Mesenchymal stem cell (in vitro differentiated cells and primary cell): Measurements from ENCODE around the gene VAV2.

Source experiments
- DNase-seq: peaks from one replicate; pipeline ENCODE4 v3.0.0-alpha.2; 2013
- H2AFZ ChIP-seq: one replicate; pipeline ENCODE4 v1.6.1; 2013; ENCODE audit warnings: low read depth, mild to moderate bottlenecking, control low read depth, inconsistent platforms, low read length, moderate library complexity
- H2AK5ac ChIP-seq: 2 replicates; pipeline ENCODE4 v1.6.1; 2013; ENCODE audit warnings: low read length, moderate library complexity, mild to moderate bottlenecking, inconsistent platforms; ENCODE audit not compliant: severe bottlenecking
- H2BK120ac ChIP-seq: one replicate; pipeline ENCODE4 v1.6.1; 2013; ENCODE audit warnings: low read depth, mild to moderate bottlenecking, inconsistent platforms, low read length, moderate library complexity
- H2BK12ac ChIP-seq, 2 experiments: one replicate each; pipeline ENCODE4 v1.6.1; 2013; ENCODE audit warnings: inconsistent platforms in 2 of 2, low read length in 2 of 2, mild to moderate bottlenecking in 2 of 2, moderate library complexity in 2 of 2, control low read depth in 1 of 2
- H2BK15ac ChIP-seq: one replicate; pipeline ENCODE4 v1.6.1; 2013; ENCODE audit warnings: mild to moderate bottlenecking, low read depth, inconsistent platforms; ENCODE audit not compliant: poor library complexity, severe bottlenecking
- H2BK5ac ChIP-seq: 2 replicates; pipeline ENCODE4 v1.6.1; 2013; ENCODE audit warnings: low read depth, mild to moderate bottlenecking, low read length, control low read depth, inconsistent platforms; ENCODE audit not compliant: poor library complexity, severe bottlenecking
- H3K14ac ChIP-seq, 2 experiments: one replicate each; pipeline ENCODE4 v1.6.1; 2013; ENCODE audit warnings: inconsistent platforms in 2 of 2, low read length in 2 of 2, control low read depth in 1 of 2, mild to moderate bottlenecking in 1 of 2, moderate library complexity in 1 of 2
- H3K18ac ChIP-seq, 2 experiments: one replicate each; pipeline ENCODE4 v1.6.1; 2013; ENCODE audit warnings: inconsistent platforms in 2 of 2, low read length in 2 of 2, control low read depth in 1 of 2, low read depth in 1 of 2, mild to moderate bottlenecking in 1 of 2
- H3K23ac ChIP-seq, 2 experiments: one replicate each; pipeline ENCODE4 v1.6.1; 2013; ENCODE audit warnings: inconsistent platforms in 2 of 2, low read length in 2 of 2, mild to moderate bottlenecking in 2 of 2, moderate library complexity in 2 of 2, control low read depth in 1 of 2
- H3K27ac ChIP-seq: 2 replicates; pipeline ENCODE4 v1.5.1; 2013; ENCODE audit warnings: mild to moderate bottlenecking, moderate library complexity, low read length, control low read depth, inconsistent platforms; ENCODE audit not compliant: poor library complexity, severe bottlenecking
- H3K27me3 ChIP-seq, 2 experiments: 2 replicates each; pipeline versions ENCODE4 v1.6.1 to v1.7.0; 2013; ENCODE audit warnings: low read length in 2 of 2, mild to moderate bottlenecking in 2 of 2, moderate library complexity in 2 of 2, control low read depth in 1 of 2, inconsistent platforms in 1 of 2; ENCODE audit not compliant: control insufficient read depth in 1 of 2, insufficient read depth in 1 of 2
- H3K36me3 ChIP-seq, 2 experiments: 2 replicates each; pipeline versions ENCODE4 v1.6.1 to v1.7.0; 2013; ENCODE audit warnings: low read length in 2 of 2, control low read depth in 1 of 2, inconsistent platforms in 1 of 2, low read depth in 1 of 2, mild to moderate bottlenecking in 1 of 2; ENCODE audit not compliant: insufficient read depth in 2 of 2, control insufficient read depth in 1 of 2
- H3K4ac ChIP-seq, 2 experiments: one replicate each; pipeline ENCODE4 v1.6.1; 2013; ENCODE audit warnings: inconsistent platforms in 2 of 2, low read length in 2 of 2, mild to moderate bottlenecking in 2 of 2, moderate library complexity in 2 of 2, control low read depth in 1 of 2, low read depth in 1 of 2
- H3K4me1 ChIP-seq: 2 replicates; pipeline ENCODE4 v1.6.1; 2013; ENCODE audit warnings: low read depth, low read length, control low read depth; ENCODE audit not compliant: control insufficient read depth, insufficient read depth
- H3K4me2 ChIP-seq: 2 replicates; pipeline ENCODE4 v1.6.1; 2013; ENCODE audit warnings: low read length, mild to moderate bottlenecking, inconsistent platforms; ENCODE audit not compliant: poor library complexity, severe bottlenecking
- H3K4me3 ChIP-seq, 2 experiments: 2 replicates each; pipeline versions ENCODE4 v1.5.1 to v1.7.0; 2013; ENCODE audit warnings: low read length in 2 of 2, mild to moderate bottlenecking in 2 of 2, control low read depth in 1 of 2, low read depth in 1 of 2; ENCODE audit not compliant: insufficient read depth in 1 of 2
- H3K79me1 ChIP-seq: replicated peaks from 2 replicates; pipeline ENCODE4 v1.6.1; 2013; ENCODE audit warnings: mild to moderate bottlenecking, control low read depth, low read length, inconsistent platforms; ENCODE audit not compliant: poor library complexity, severe bottlenecking
- H3K9ac ChIP-seq: 2 replicates; pipeline ENCODE4 v1.7.0; 2013; ENCODE audit warnings: mild to moderate bottlenecking, low read length, moderate library complexity
- H3K9me3 ChIP-seq: 2 replicates; pipeline ENCODE4 v1.7.0; 2013; ENCODE audit warnings: mild to moderate bottlenecking, low read length; ENCODE audit not compliant: control insufficient read depth
- H4K8ac ChIP-seq: one replicate; pipeline ENCODE4 v1.6.1; 2013; ENCODE audit warnings: inconsistent platforms, mild to moderate bottlenecking, low read length, moderate library complexity
- H4K91ac ChIP-seq: one replicate; pipeline ENCODE4 v1.6.1; 2013; ENCODE audit warnings: mild to moderate bottlenecking, low read length, inconsistent platforms
- WGBS: methylation state at CpG from one replicate; pipeline ENCODE4 v1.1.7; 2013; ENCODE audit warnings: mixed read lengths; 5-methylcytosine and 5-hydroxymethylcytosine counted together

VAV2 gene

DNA sequence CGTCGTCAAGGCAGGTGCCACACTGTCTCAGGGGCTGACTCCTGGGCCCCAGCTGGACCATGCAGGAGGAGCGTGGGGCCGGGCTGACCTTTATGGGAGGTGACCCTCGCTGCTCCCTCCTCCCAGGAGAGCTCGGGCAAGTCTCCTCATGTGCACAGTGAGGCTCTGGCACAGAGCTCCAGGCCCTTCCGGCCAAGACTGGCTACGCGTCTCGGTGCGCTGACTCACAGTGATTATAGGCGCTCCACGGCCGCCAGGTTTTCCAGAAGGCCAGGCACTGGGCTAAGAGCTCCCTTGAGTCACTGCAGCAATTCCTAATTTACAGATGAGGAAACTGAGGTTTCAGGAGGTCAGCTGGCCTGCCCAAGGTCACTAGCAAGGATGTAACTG, 47.4 kb downstream of the VAV2 start:
- peaks cover 75% of the 10 kb centered on the region for H3K4me1 ChIP-seq
- H3K27ac ChIP-seq, result peak overlapping the region; percentile 82
- no peak overlapping the region for H3K23ac ChIP-seq
- no peaks in the 10 kb centered on the region for H3K27me3 ChIP-seq
- no peak overlapping the region for H2BK15ac ChIP-seq
- H2AFZ ChIP-seq, result no peak overlapping the region
- H3K79me1 ChIP-seq, result peaks cover 10% of the 10 kb centered on the region
- no peaks in the 10 kb centered on the region for H3K9me3 ChIP-seq
- peaks cover 0 to 56% of the 10 kb centered on the region in 2 experiments for H3K36me3 ChIP-seq
- H4K91ac ChIP-seq, result no peak overlapping the region
- H3K4me2 ChIP-seq, result no peak overlapping the region
- H2BK12ac ChIP-seq, result no peak overlapping the region
- peak; percentile 65 for DNase-seq
- H2BK5ac ChIP-seq, result no peak overlapping the region
- no peak overlapping the region for H3K9ac ChIP-seq
- WGBS, result 77% methylated on average over 14 of the region's 14 CpGs
- H4K8ac ChIP-seq, result no peak overlapping the region
- H3K18ac ChIP-seq, result no peak overlapping the region
- no peak overlapping the region for H3K14ac ChIP-seq
- H2AK5ac ChIP-seq, result peak overlapping the region; percentile 66
- H3K4ac ChIP-seq, result no peak overlapping the region
- no peak overlapping the region for H2BK120ac ChIP-seq
- no peak overlapping the region for H3K4me3 ChIP-seq

DNA sequence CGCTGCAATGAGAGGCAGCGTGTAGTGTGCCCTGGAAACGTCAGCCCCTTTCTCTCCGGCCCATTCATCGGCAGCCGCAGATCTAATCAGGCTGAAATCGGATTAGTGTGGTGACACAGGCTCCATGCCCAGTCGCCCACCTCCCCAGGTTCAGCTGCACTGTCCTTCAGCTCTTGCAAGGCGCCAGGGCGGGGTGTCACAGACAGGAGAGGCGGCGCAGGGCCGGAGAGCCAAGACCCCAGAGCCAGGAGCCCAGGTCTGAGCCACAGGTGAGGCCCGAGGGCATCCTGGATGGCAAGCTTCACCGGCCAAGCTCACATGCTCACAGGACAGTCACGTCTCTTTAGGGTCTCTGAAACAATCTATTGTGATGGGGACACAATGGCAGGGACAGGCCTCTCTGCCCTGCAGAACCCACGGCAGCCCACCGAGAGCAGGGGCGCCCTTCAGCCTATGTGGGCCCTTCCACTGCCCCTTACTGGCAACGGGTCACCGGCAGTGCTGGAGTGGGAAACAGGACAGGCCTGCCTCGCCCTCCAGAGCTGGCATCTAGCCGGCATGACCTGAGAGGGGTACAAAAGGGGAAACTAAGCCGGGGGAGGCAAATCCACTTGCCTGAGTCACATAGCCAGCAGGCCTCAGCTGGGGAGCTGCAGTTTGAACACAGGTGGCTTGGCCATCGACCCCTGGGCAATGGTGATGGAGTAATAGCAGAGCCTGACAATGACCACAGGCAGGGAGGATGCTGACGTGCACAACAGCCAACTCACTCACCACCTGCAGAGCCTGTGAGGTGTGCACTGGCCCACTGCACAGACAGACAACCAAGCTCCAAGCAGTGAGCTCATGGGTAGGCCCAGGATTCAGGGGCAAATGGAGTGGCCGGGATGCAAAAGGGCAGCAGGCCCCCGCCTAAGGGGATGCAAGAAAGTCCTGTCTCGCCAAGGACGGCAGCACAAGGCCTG, 48.1 kb downstream of the VAV2 start:
- H3K36me3 ChIP-seq, result peaks cover under 1 to 57% of the 10 kb centered on the region in 2 experiments
- H3K18ac ChIP-seq, result no peak overlapping the region
- H3K14ac ChIP-seq, result no peak overlapping the region
- H3K23ac ChIP-seq, result no peak overlapping the region
- peaks cover 10% of the 10 kb centered on the region for H3K79me1 ChIP-seq
- no peak overlapping the region for H3K4me3 ChIP-seq
- no peak overlapping the region for H3K9ac ChIP-seq
- H2BK5ac ChIP-seq, result no peak overlapping the region
- H3K9me3 ChIP-seq, result no peaks in the 10 kb centered on the region
- H3K4me2 ChIP-seq, result no peak overlapping the region
- WGBS, result 88% methylated on average over 30 of the region's 30 CpGs
- no peaks in the 10 kb centered on the region for H3K27me3 ChIP-seq
- H3K4ac ChIP-seq, result no peak overlapping the region
- no peak overlapping the region for H2BK120ac ChIP-seq
- H3K4me1 ChIP-seq, result peaks cover 78% of the 10 kb centered on the region
- no peak overlapping the region for H4K8ac ChIP-seq
- no peak overlapping the region for H4K91ac ChIP-seq
- H3K27ac ChIP-seq, result peak overlapping the region; percentile 82
- no peak overlapping the region for H2BK12ac ChIP-seq
- H2BK15ac ChIP-seq, result no peak overlapping the region
- H2AK5ac ChIP-seq, result peak overlapping the region; percentile 41
- DNase-seq, result no peak
- H2AFZ ChIP-seq, result no peak overlapping the region

- Histone ChIP-seq H3K18ac (no peak overlapping the region), H2BK120ac (no peak overlapping the region), H3K4me1 (peaks cover 78% of the 10 kb centered on the region), H3K4me2 (no peak overlapping the region), H3K79me1 (peaks cover 17% of the 10 kb centered on the region), H2BK5ac (no peak overlapping the region), H3K9me3 (no peaks in the 10 kb centered on the region), H4K8ac (no peak overlapping the region), H3K14ac (no peak overlapping the region), H3K9ac (no peak overlapping the region), H3K4ac (no peak overlapping the region), H2BK15ac (no peak overlapping the region), H3K27ac (peak overlapping the region; percentile 82), H2AFZ (no peak overlapping the region), H3K4me3 (no peak overlapping the region), H3K36me3 (peaks cover 8 to 57% of the 10 kb centered on the region in 2 experiments), H2AK5ac (peak overlapping the region; percentile 41), H3K27me3 (no peaks in the 10 kb centered on the region), H3K23ac (no peak overlapping the region), H4K91ac (no peak overlapping the region), H2BK12ac (no peak overlapping the region)
- whole genome bisulfite sequencing, result 97% methylated on average over 17 of the region's 17 CpGs
- DNase-seq, result no peak
Measured at GRCh38 chr9:133943036-133943780, 48.9 kb downstream of the VAV2 start.
